ENCODE results near the gene IL1F10. TPM values are rescaled to one million over a fixed set of nuclear protein-coding genes. Genes with fewer than 3 reads are reported as not detected.

The IL1F10 gene
- total and polyA plus RNA-seq, 2 of the 13 experiments (the other 11 are each of a cell fraction or from before 2014, with no cell fraction given), result not detected

GRCh38 chr2:113046465-113046864 is 21.3 kb upstream of the IL1F10 start:
- DNase-seq (ENCODE audit: low spot score), result no peak
- no peak for ATAC-seq
- intact Hi-C loops (cut with micrococcal nuclease; ENCODE audit: unreplicated experiment) (no loop called here), in situ Hi-C loops (cut with HindIII; ENCODE audit: extremely low pct_ligation_motif_present, low pct_unique_long_range_greater_than_20kb) (no loop called here)
- H3K4me2 ChIP-seq (ENCODE audit: low read depth, low read length), result no peak overlapping the region
- no peak overlapping the region for H3K9ac ChIP-seq (ENCODE audit: insufficient read depth, low read depth, low read length)
- H3K36me3 ChIP-seq (replicated peaks in 1 of 2; ENCODE audit: control insufficient read depth in 1 of 2, insufficient read depth in 2 of 2, low read length in 2 of 2), result no peaks in the 10 kb centered on the region
- no TSS peak for BruUV-seq (replicated peaks)
- ChIA-PET POLR2A (no interaction called here), CTCF (ENCODE audit: low intra/inter-chr PET ratio, low total read pairs) (no interaction called here)
- no peak overlapping the region for H2AFZ ChIP-seq (ENCODE audit: low read length)
- FAIRE-seq, result no peak
- no peaks in the 10 kb centered on the region for H3K4me1 ChIP-seq (ENCODE audit: insufficient read depth, low read length)
- peaks cover 0 to 1% of the 10 kb centered on the region in 2 experiments; a peak in 1 of 5 replicates for H3K27me3 ChIP-seq (ENCODE audit: control insufficient read depth in 1 of 2, insufficient read depth in 2 of 2, low read length in 2 of 2)
- TF ChIP-seq, protein P1, sequence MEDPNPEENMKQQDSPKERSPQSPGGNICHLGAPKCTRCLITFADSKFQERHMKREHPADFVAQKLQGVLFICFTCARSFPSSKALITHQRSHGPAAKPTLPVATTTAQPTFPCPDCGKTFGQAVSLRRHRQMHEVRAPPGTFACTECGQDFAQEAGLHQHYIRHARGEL (CRISPR knock-in tag; IDR thresholded peaks at IDR 0.05), result no peak
- no peak for TF ChIP-seq MEIS1 (CRISPR knock-in tag; IDR thresholded peaks at IDR 0.05; ENCODE audit: borderline replicate concordance)
- no peak for TF ChIP-seq ZNF17 (CRISPR knock-in tag; IDR thresholded peaks at IDR 0.05)
- no peak for TF ChIP-seq GLMP (CRISPR knock-in tag; IDR thresholded peaks at IDR 0.05; ENCODE audit: borderline replicate concordance)
- no peak for TF ChIP-seq ZNF281 (CRISPR knock-in tag; IDR thresholded peaks at IDR 0.05; ENCODE audit: borderline replicate concordance)
- TF ChIP-seq MLLT10 (CRISPR knock-in tag; IDR thresholded peaks at IDR 0.05), result no peak
- no peak for TF ChIP-seq NCOA5 (CRISPR knock-in tag; IDR thresholded peaks at IDR 0.05)
- no peak for TF ChIP-seq TCF7L2 (IDR thresholded peaks at IDR 0.05; ENCODE audit: low read depth, low read length)
- no peak for TF ChIP-seq ZC3H13 (CRISPR knock-in tag; IDR thresholded peaks at IDR 0.05)
- no peak for TF ChIP-seq MYPOP (CRISPR knock-in tag; IDR thresholded peaks at IDR 0.05)
- TF ChIP-seq ZNF101 (CRISPR knock-in tag; IDR thresholded peaks at IDR 0.05; ENCODE audit: borderline replicate concordance, low read depth), result no peak
- TF ChIP-seq RBM39 (IDR thresholded peaks at IDR 0.05; ENCODE audit: low read depth, low read length, poor library complexity, severe bottlenecking), result no peak
- no peak for TF ChIP-seq ZNF136 (CRISPR knock-in tag; IDR thresholded peaks at IDR 0.05; ENCODE audit: low read depth)
- no peak for TF ChIP-seq TP53 (CRISPR knock-in tag; conservative IDR thresholded peaks at IDR 0.05)
- no peak for TF ChIP-seq TCF12 (IDR thresholded peaks at IDR 0.05)
- no peak for TF ChIP-seq TCF12 (CRISPR knock-in tag; IDR thresholded peaks at IDR 0.05)
- TF ChIP-seq ZNF629 (CRISPR knock-in tag; conservative IDR thresholded peaks at IDR 0.05), result no peak
- TF ChIP-seq ZBTB1 (CRISPR knock-in tag; IDR thresholded peaks at IDR 0.05; ENCODE audit: borderline replicate concordance), result no peak
- no peaks in the 10 kb centered on the region for H3K79me2 ChIP-seq (ENCODE audit: insufficient read depth, low read length)
- no peaks in the 10 kb centered on the region for H4K20me1 ChIP-seq (ENCODE audit: insufficient read depth, low read length)
- WGBS (ENCODE audit: low lambda C conversion rate), result 48% methylated on average over 5 of the region's 5 CpGs
- H3K9me3 ChIP-seq (ENCODE audit: low read length), result no peaks in the 10 kb centered on the region
- no peak overlapping the region for H3K27ac ChIP-seq (ENCODE audit: extremely low read length, insufficient read depth, low read length)
- no peak overlapping the region for H3K4me3 ChIP-seq (replicated peaks in 1 of 3; ENCODE audit: insufficient read depth in 1 of 3, low read depth in 2 of 3, low read length in 3 of 3)

Data from HepG2 (cell line).